Measurements from ENCODE around the gene HDDC3. TPM values are rescaled to one million over a fixed set of nuclear protein-coding genes. Genes with fewer than 3 reads are reported as not detected.

HDDC3 gene
- total RNA-seq, 4 donors from 2014 or later, result 13.4 to 22.2 (median 17.2) TPM

GRCh38 chr15:90891346-90891949, 40.9 kb downstream of the HDDC3 start:
- peaks cover 0 to 12% of the 10 kb centered on the region in 2 donors for H3K36me3 ChIP-seq

GRCh38 chr15:90890839-90891238, 41.5 kb downstream of the HDDC3 start:
- TF ChIP-seq POLR2A (IDR thresholded peaks at IDR 0.05) (no peak), CTCF (IDR thresholded peaks at IDR 0.05 in 4 of 5, conservative IDR thresholded peaks at IDR 0.05 in 1 of 5) (no peak)
- no peak for DNase-seq
- no peak for ATAC-seq
- peaks cover 0 to 12% of the 10 kb centered on the region in 2 donors for H3K36me3 ChIP-seq
- no peaks in the 10 kb centered on the region for H3K27me3 ChIP-seq
- H3K9me3 ChIP-seq, result no peaks in the 10 kb centered on the region
- intact Hi-C loops (cut with DNase I; ENCODE audit: low total_unique reads), result no loop called here
- in situ Hi-C loops (cut with MboI; ENCODE audit: low sequenced_read_pairs in 4 of 4), result loop anchor here (10.0 to 25.0 kb wide), 4 partner anchors 179 to 579 kb away; partner anchors contain the start of gene BLM (in 2 of the 4)
- H3K4me3 ChIP-seq, result no peak overlapping the region
- H3K27ac ChIP-seq, result no peak overlapping the region
- H3K4me1 ChIP-seq, result peaks cover 0 to 3% of the 10 kb centered on the region in 2 donors

More at GRCh38 chr15:90891346-90891949, 40.9 kb downstream of the HDDC3 start:
- H3K4me1 ChIP-seq, result no peaks in the 10 kb centered on the region
- no peaks in the 10 kb centered on the region for H3K9me3 ChIP-seq
- H3K27me3 ChIP-seq, result no peaks in the 10 kb centered on the region
- no peak overlapping the region for H3K27ac ChIP-seq
- no peak overlapping the region for H3K4me3 ChIP-seq
- intact Hi-C loops (cut with DNase I; ENCODE audit: low total_unique reads) (no loop called here), in situ Hi-C loops (cut with MboI; ENCODE audit: low sequenced_read_pairs in 4 of 4) (loop anchor here (10.0 to 25.0 kb wide), 4 partner anchors 179 to 579 kb away; partner anchors contain the start of gene BLM (in 2 of the 4))
- ATAC-seq (no peak), DNase-seq (no peak)
- TF ChIP-seq CTCF (IDR thresholded peaks at IDR 0.05 in 4 of 5, conservative IDR thresholded peaks at IDR 0.05 in 1 of 5) (no peak), POLR2A (IDR thresholded peaks at IDR 0.05) (no peak)

- H3K27ac ChIP-seq, result no peak overlapping the region
- ATAC-seq, result no peak
- no peaks in the 10 kb centered on the region for H3K9me3 ChIP-seq
- no peaks in the 10 kb centered on the region for H3K27me3 ChIP-seq
- no peak overlapping the region for H3K4me3 ChIP-seq
- in situ Hi-C loops (cut with MboI; ENCODE audit: low sequenced_read_pairs in 4 of 4) (loop anchor here (5.0 to 25.0 kb wide), 6 partner anchors 178 to 578 kb away; partner anchors contain the start of gene BLM (in 2 of the 4)), intact Hi-C loops (cut with DNase I; ENCODE audit: low total_unique reads) (loop anchor here (5.0 to 10.0 kb wide), 2 partner anchors 198 to 565 kb away; no protein-coding TSS in a partner anchor)
- H3K36me3 ChIP-seq, result peaks cover 0 to 12% of the 10 kb centered on the region in 2 donors
- TF ChIP-seq POLR2A (IDR thresholded peaks at IDR 0.05) (no peak), CTCF (IDR thresholded peaks at IDR 0.05 in 4 of 5, conservative IDR thresholded peaks at IDR 0.05 in 1 of 5) (no peak)
- peaks cover 0 to 3% of the 10 kb centered on the region in 2 donors for H3K4me1 ChIP-seq
- no peak for DNase-seq
Observed at GRCh38 chr15:90889736-90890456, 42.5 kb downstream of the HDDC3 start.

- Histone ChIP-seq H3K4me3 (no peak overlapping the region), H3K36me3 (peaks cover 0 to 12% of the 10 kb centered on the region in 2 donors), H3K27ac (no peak overlapping the region), H3K4me1 (peaks cover 0 to 3% of the 10 kb centered on the region in 2 donors), H3K9me3 (no peaks in the 10 kb centered on the region), H3K27me3 (no peaks in the 10 kb centered on the region)
- ATAC-seq (no peak), DNase-seq (no peak)
- in situ Hi-C loops (cut with MboI; ENCODE audit: low sequenced_read_pairs in 4 of 4), result loop anchor here (5.0 to 25.0 kb wide), 5 partner anchors 177 to 577 kb away; partner anchors contain the start of gene BLM (in 2 of the 4)
- intact Hi-C loops (cut with DNase I; ENCODE audit: low total_unique reads), result loop anchor here (5.0 to 10.0 kb wide), 2 partner anchors 197 to 565 kb away; no protein-coding TSS in a partner anchor
- no peak for TF ChIP-seq POLR2A (IDR thresholded peaks at IDR 0.05)
- TF ChIP-seq CTCF (IDR thresholded peaks at IDR 0.05 in 4 of 5, conservative IDR thresholded peaks at IDR 0.05 in 1 of 5), result no peak
Observed at GRCh38 chr15:90889313-90889730, 43.0 kb downstream of the HDDC3 start.

Measured in gastrocnemius medialis (tissue), 4 donors.